Peyer's patch (tissue), 4 donors: ENCODE results near the gene NFE2L1.

Experiments
- POLR2A ChIP-seq, 2 donors: fragments of 450-650 bp; IDR thresholded peaks; one replicate each; pipeline ENCODE4 v1.5.1; 2017; ENCODE audit warnings: antibody characterized with exemption in 2 of 2, mild to moderate bottlenecking in 2 of 2, moderate library complexity in 2 of 2
- TF ChIP-seq, protein P1 (sequence below), 6 experiments: fragments of 450-650 bp in 4 of 6; fragments of 200-600 bp in 2 of 6; sonication (generic) in 1 of 6; IDR thresholded peaks; one replicate each; pipeline ENCODE4 v1.5.1; 2017 to 2019; ENCODE audit warnings: antibody characterized with exemption in 6 of 6, mild to moderate bottlenecking in 3 of 6, moderate library complexity in 1 of 6

DNA sequence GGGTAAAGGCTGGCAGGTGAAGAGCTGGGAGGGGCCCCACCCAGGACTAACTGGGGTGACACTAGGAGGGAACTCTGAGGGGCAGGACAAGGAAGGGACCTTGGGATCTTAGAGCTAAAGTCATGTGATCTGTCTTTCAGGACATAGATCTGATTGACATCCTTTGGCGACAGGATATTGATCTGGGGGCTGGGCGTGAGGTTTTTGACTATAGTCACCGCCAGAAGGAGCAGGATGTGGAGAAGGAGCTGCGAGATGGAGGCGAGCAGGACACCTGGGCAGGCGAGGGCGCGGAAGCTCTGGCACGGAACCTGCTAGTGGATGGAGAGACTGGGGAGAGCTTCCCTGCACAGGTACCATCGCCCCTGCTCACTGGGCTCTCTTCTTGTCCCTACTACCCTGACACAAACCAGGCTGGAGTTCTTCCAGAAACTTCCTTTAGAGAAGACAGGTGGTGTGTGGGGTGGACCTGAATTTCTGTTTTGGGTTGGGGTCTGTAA is 8.1 kb downstream of the NFE2L1 start:
- TF ChIP-seq, protein P1, sequence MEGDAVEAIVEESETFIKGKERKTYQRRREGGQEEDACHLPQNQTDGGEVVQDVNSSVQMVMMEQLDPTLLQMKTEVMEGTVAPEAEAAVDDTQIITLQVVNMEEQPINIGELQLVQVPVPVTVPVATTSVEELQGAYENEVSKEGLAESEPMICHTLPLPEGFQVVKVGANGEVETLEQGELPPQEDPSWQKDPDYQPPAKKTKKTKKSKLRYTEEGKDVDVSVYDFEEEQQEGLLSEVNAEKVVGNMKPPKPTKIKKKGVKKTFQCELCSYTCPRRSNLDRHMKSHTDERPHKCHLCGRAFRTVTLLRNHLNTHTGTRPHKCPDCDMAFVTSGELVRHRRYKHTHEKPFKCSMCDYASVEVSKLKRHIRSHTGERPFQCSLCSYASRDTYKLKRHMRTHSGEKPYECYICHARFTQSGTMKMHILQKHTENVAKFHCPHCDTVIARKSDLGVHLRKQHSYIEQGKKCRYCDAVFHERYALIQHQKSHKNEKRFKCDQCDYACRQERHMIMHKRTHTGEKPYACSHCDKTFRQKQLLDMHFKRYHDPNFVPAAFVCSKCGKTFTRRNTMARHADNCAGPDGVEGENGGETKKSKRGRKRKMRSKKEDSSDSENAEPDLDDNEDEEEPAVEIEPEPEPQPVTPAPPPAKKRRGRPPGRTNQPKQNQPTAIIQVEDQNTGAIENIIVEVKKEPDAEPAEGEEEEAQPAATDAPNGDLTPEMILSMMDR (IDR thresholded peaks at IDR 0.05): no peak
- no peak for TF ChIP-seq POLR2A (IDR thresholded peaks at IDR 0.05)
